Skeletal muscle cell (primary cell): Measurements from ENCODE around the gene GNAI1.
"Not testable (repeated sequence)": the region's sequence is repeated elsewhere in the genome, so short reads cannot be mapped to it uniquely, and the experiment has no call there.

Experiments
- DNase-seq: peaks from one replicate; pipeline ENCODE4 v3.0.0-alpha.2; 2010; ENCODE audit warnings: low read depth
- H3K4me3 ChIP-seq: 2 replicates; pipeline ENCODE4 v1.5.1; 2011; ENCODE audit warnings: low read depth, mild to moderate bottlenecking, control low read depth, low read length, moderate library complexity

Gene GNAI1

GRCh38 chr7:80154656-80155333 is 20.2 kb downstream of the GNAI1 start:
- no peak overlapping the region for H3K4me3 ChIP-seq
- no peak for DNase-seq

GRCh38 chr7:80155374-80155773 is 20.7 kb downstream of the GNAI1 start:
- DNase-seq, result no peak

GRCh38 chr7:80157770-80158169 is 23.1 kb downstream of the GNAI1 start:
- not testable (repeated sequence) for DNase-seq, H3K4me3 ChIP-seq

More at GRCh38 chr7:80155374-80155773, 20.7 kb downstream of the GNAI1 start:
- H3K4me3 ChIP-seq, result no peak overlapping the region

GRCh38 chr7:80159802-80160201 is 25.2 kb downstream of the GNAI1 start:
- no peak for DNase-seq
- no peak overlapping the region for H3K4me3 ChIP-seq

- DNase-seq, result no peak
- no peak overlapping the region for H3K4me3 ChIP-seq
Measured at GRCh38 chr7:80161466-80161865, 26.8 kb downstream of the GNAI1 start.

- no peak overlapping the region for H3K4me3 ChIP-seq
- no peak for DNase-seq
Measured at GRCh38 chr7:80165177-80165576, 30.5 kb downstream of the GNAI1 start.

GRCh38 chr7:80170445-80170844 is 35.8 kb downstream of the GNAI1 start:
- no peak for DNase-seq

GRCh38 chr7:80172387-80172786 is 37.8 kb downstream of the GNAI1 start:
- no peak overlapping the region for H3K4me3 ChIP-seq
- DNase-seq, result no peak

More at GRCh38 chr7:80170445-80170844, 35.8 kb downstream of the GNAI1 start:
- no peak overlapping the region for H3K4me3 ChIP-seq

- DNase-seq, result no peak
- H3K4me3 ChIP-seq, result no peak overlapping the region
Measured at GRCh38 chr7:80175744-80176143, 41.1 kb downstream of the GNAI1 start.

- no peak overlapping the region for H3K4me3 ChIP-seq
- DNase-seq, result no peak
Measured at GRCh38 chr7:80181411-80181810, 46.8 kb downstream of the GNAI1 start.

GRCh38 chr7:80182630-80183276 is 48.1 kb downstream of the GNAI1 start:
- no peak for DNase-seq
- H3K4me3 ChIP-seq, result no peak overlapping the region

- H3K4me3 ChIP-seq, result no peak overlapping the region
- no peak for DNase-seq
Measured at GRCh38 chr7:80183351-80183750, 48.7 kb downstream of the GNAI1 start.

GRCh38 chr7:80183900-80184685 is 49.5 kb downstream of the GNAI1 start:
- H3K4me3 ChIP-seq, result no peak overlapping the region
- DNase-seq, result no peak

GRCh38 chr7:80184693-80185092 is 50.1 kb downstream of the GNAI1 start:
- no peak for DNase-seq
- H3K4me3 ChIP-seq, result no peak overlapping the region

- no peak for DNase-seq
- H3K4me3 ChIP-seq, result no peak overlapping the region
Measured at GRCh38 chr7:80185571-80185970, 50.9 kb downstream of the GNAI1 start.

- no peak for DNase-seq
- H3K4me3 ChIP-seq, result no peak overlapping the region
Measured at GRCh38 chr7:80186721-80187120, 52.1 kb downstream of the GNAI1 start.

GRCh38 chr7:80187279-80187678 is 52.6 kb downstream of the GNAI1 start:
- no peak for DNase-seq

GRCh38 chr7:80187727-80188126 is 53.1 kb downstream of the GNAI1 start:
- H3K4me3 ChIP-seq, result no peak overlapping the region
- DNase-seq, result no peak

More at GRCh38 chr7:80187279-80187678, 52.6 kb downstream of the GNAI1 start:
- H3K4me3 ChIP-seq, result no peak overlapping the region

- no peak overlapping the region for H3K4me3 ChIP-seq
- DNase-seq, result no peak
Measured at GRCh38 chr7:80189638-80190037, 55.0 kb downstream of the GNAI1 start.

GRCh38 chr7:80197627-80198026 is 63.0 kb downstream of the GNAI1 start:
- no peak for DNase-seq
- no peak overlapping the region for H3K4me3 ChIP-seq
